ENCODE data around the gene MPL. TPM values are rescaled to one million over a fixed set of nuclear protein-coding genes. Genes with fewer than 3 reads are reported as not detected.

MPL gene
- total RNA-seq, 1 experiment from 2014 or later: 0.52 TPM

- Mint-ChIP-seq H3K9me3 (ENCODE audit: low read depth, unreplicated experiment) (no peaks in the 10 kb centered on the region), H3K36me3 (ENCODE audit: insufficient read depth, unreplicated experiment) (no peaks in the 10 kb centered on the region), H3K4me3 (ENCODE audit: low read depth, unreplicated experiment) (no peak overlapping the region), H3K4me1 (ENCODE audit: low read depth, unreplicated experiment) (no peaks in the 10 kb centered on the region), H3K27me3 (ENCODE audit: unreplicated experiment) (no peaks in the 10 kb centered on the region), H3K27ac (ENCODE audit: unreplicated experiment) (no peak overlapping the region)
- no peak for TF ChIP-seq CTCF (IDR thresholded peaks at IDR 0.05; ENCODE audit: unreplicated experiment)
- intact Hi-C loops (cut with micrococcal nuclease; ENCODE audit: unreplicated experiment): loop anchor here (5.0 kb wide), 1 partner anchor 51 kb away; no protein-coding TSS in a partner anchor
- no peak for DNase-seq
- CTCF ChIA-PET: no interaction called here
- BruUV-seq (replicated peaks): no TSS peak
These were observed 41.4 kb upstream of the MPL start for GRCh38 chr1:43296207-43296606.

- BruUV-seq (replicated peaks): no TSS peak
- Mint-ChIP-seq H3K4me3 (ENCODE audit: low read depth, unreplicated experiment) (no peak overlapping the region), H3K36me3 (ENCODE audit: insufficient read depth, unreplicated experiment) (no peaks in the 10 kb centered on the region)
These were observed 39.6 kb upstream of the MPL start for GRCh38 chr1:43298055-43298454.

GRCh38 chr1:43299101-43299500 is 38.5 kb upstream of the MPL start:
- Mint-ChIP-seq H3K9me3 (ENCODE audit: low read depth, unreplicated experiment) (no peaks in the 10 kb centered on the region), H3K4me1 (ENCODE audit: low read depth, unreplicated experiment) (no peaks in the 10 kb centered on the region), H3K4me3 (ENCODE audit: low read depth, unreplicated experiment) (no peak overlapping the region), H3K27ac (ENCODE audit: unreplicated experiment) (no peak overlapping the region), H3K36me3 (ENCODE audit: insufficient read depth, unreplicated experiment) (no peaks in the 10 kb centered on the region), H3K27me3 (ENCODE audit: unreplicated experiment) (peaks cover 22% of the 10 kb centered on the region)
- no peak for TF ChIP-seq CTCF (IDR thresholded peaks at IDR 0.05; ENCODE audit: unreplicated experiment)
- no TSS peak for BruUV-seq (replicated peaks)
- DNase-seq: no peak
- CTCF ChIA-PET: no interaction called here
- intact Hi-C loops (cut with micrococcal nuclease; ENCODE audit: unreplicated experiment): loop anchor here (5.0 kb wide), 1 partner anchor 48 kb away; no protein-coding TSS in a partner anchor

More at GRCh38 chr1:43298055-43298454, 39.6 kb upstream of the MPL start:
- intact Hi-C loops (cut with micrococcal nuclease; ENCODE audit: unreplicated experiment): loop anchor here (5.0 kb wide), 1 partner anchor 49 kb away; no protein-coding TSS in a partner anchor
- no peaks in the 10 kb centered on the region for H3K4me1 Mint-ChIP-seq (ENCODE audit: low read depth, unreplicated experiment)
- peaks cover 15% of the 10 kb centered on the region for H3K27me3 Mint-ChIP-seq (ENCODE audit: unreplicated experiment)
- H3K27ac Mint-ChIP-seq (ENCODE audit: unreplicated experiment): no peak overlapping the region
- no peak for DNase-seq
- H3K9me3 Mint-ChIP-seq (ENCODE audit: low read depth, unreplicated experiment): no peaks in the 10 kb centered on the region
- TF ChIP-seq CTCF (IDR thresholded peaks at IDR 0.05; ENCODE audit: unreplicated experiment): no peak
- CTCF ChIA-PET: no interaction called here

- Mint-ChIP-seq H3K9me3 (ENCODE audit: low read depth, unreplicated experiment) (no peaks in the 10 kb centered on the region), H3K27ac (ENCODE audit: unreplicated experiment) (no peak within 1 kb of the TSS), H3K27me3 (ENCODE audit: unreplicated experiment) (peaks cover 32% of the 10 kb centered on the region), H3K4me1 (ENCODE audit: low read depth, unreplicated experiment) (no peaks in the 10 kb centered on the region), H3K36me3 (ENCODE audit: insufficient read depth, unreplicated experiment) (no peaks in the 10 kb centered on the region), H3K4me3 (ENCODE audit: low read depth, unreplicated experiment) (no peak within 1 kb of the TSS)
- intact Hi-C loops (cut with micrococcal nuclease; ENCODE audit: unreplicated experiment): no loop called here
- CTCF ChIA-PET: no interaction called here
- DNase-seq: no peak
- BruUV-seq (replicated peaks): no TSS peak
- TF ChIP-seq CTCF (IDR thresholded peaks at IDR 0.05; ENCODE audit: unreplicated experiment): no peak
These were observed 37.1 kb upstream of the MPL start, which contains the start of gene TIE1 for GRCh38 chr1:43300378-43301094. Gene TIE1 (plus strand): TSS chr1:43300982. CDS start chr1:43301072, 90 bp downstream.

Measured in Calu3 (cell line).